ENCODE measurements around the gene NAA60.
"Not testable (repeated sequence)": the region's sequence is repeated elsewhere in the genome, so short reads cannot be mapped to it uniquely, and the experiment has no call there.

The NAA60 gene

GRCh38 chr16:3498988-3499387 lies 55.5 kb downstream of the NAA60 start:
- DNase-seq (ENCODE audit: low spot score) = no peak
- no peak overlapping the region for H3K27ac Mint-ChIP-seq
- no peak overlapping the region for H3K4me3 Mint-ChIP-seq
- H3K9me3 Mint-ChIP-seq = no peaks in the 10 kb centered on the region
- peaks cover 8% of the 10 kb centered on the region for H3K36me3 Mint-ChIP-seq (ENCODE audit: low read depth)
- H3K4me1 Mint-ChIP-seq (ENCODE audit: low read depth) = peaks cover 34% of the 10 kb centered on the region
- H3K27me3 Mint-ChIP-seq (ENCODE audit: low read depth) = no peaks in the 10 kb centered on the region

GRCh38 chr16:3501412-3501761 lies 57.9 kb downstream of the NAA60 start:
- H3K27me3 Mint-ChIP-seq (ENCODE audit: low read depth); H3K9me3 Mint-ChIP-seq: not testable (repeated sequence)
- H3K4me1 Mint-ChIP-seq (ENCODE audit: low read depth) = peaks cover 50% of the 10 kb centered on the region

GRCh38 chr16:3501783-3502400 lies 58.4 kb downstream of the NAA60 start:
- Mint-ChIP-seq H3K4me1 (ENCODE audit: low read depth) (peaks cover 50% of the 10 kb centered on the region), H3K27me3 (ENCODE audit: low read depth) (no peaks in the 10 kb centered on the region), H3K4me3 (peak overlapping the region; percentile 96), H3K27ac (peak overlapping the region; percentile 94), H3K9me3 (no peaks in the 10 kb centered on the region), H3K36me3 (ENCODE audit: low read depth) (peaks cover 28% of the 10 kb centered on the region)
- DNase-seq (ENCODE audit: low spot score) = no peak

More at GRCh38 chr16:3501412-3501761, 57.9 kb downstream of the NAA60 start:
- Mint-ChIP-seq H3K36me3 (ENCODE audit: low read depth) (peaks cover 27% of the 10 kb centered on the region), H3K4me3 (peak overlapping the region; percentile 96), H3K27ac (peak overlapping the region; percentile 94)
- not testable (repeated sequence) for DNase-seq (ENCODE audit: low spot score)

GRCh38 chr16:3503523-3503922 lies 60.0 kb downstream of the NAA60 start:
- DNase-seq (ENCODE audit: low spot score) = peak; percentile 46
- Mint-ChIP-seq H3K27ac (peak overlapping the region; percentile 94), H3K9me3 (no peaks in the 10 kb centered on the region), H3K4me3 (peak overlapping the region; percentile 76), H3K4me1 (ENCODE audit: low read depth) (peaks cover 59% of the 10 kb centered on the region), H3K36me3 (ENCODE audit: low read depth) (peaks cover 36% of the 10 kb centered on the region), H3K27me3 (ENCODE audit: low read depth) (no peaks in the 10 kb centered on the region)

GRCh38 chr16:3508736-3509135 lies 65.3 kb downstream of the NAA60 start:
- no peaks in the 10 kb centered on the region for H3K27me3 Mint-ChIP-seq (ENCODE audit: low read depth)
- peak overlapping the region; percentile 35 for H3K4me3 Mint-ChIP-seq
- peak overlapping the region; percentile 85 for H3K27ac Mint-ChIP-seq
- H3K9me3 Mint-ChIP-seq = no peaks in the 10 kb centered on the region
- peaks cover 53% of the 10 kb centered on the region for H3K4me1 Mint-ChIP-seq (ENCODE audit: low read depth)
- no peak for DNase-seq (ENCODE audit: low spot score)
- H3K36me3 Mint-ChIP-seq (ENCODE audit: low read depth) = peaks cover 65% of the 10 kb centered on the region

- Mint-ChIP-seq H3K4me1 (ENCODE audit: low read depth) (peaks cover 52% of the 10 kb centered on the region), H3K36me3 (ENCODE audit: low read depth) (peaks cover 67% of the 10 kb centered on the region), H3K27me3 (ENCODE audit: low read depth) (no peaks in the 10 kb centered on the region), H3K27ac (peak overlapping the region; percentile 85), H3K4me3 (peak overlapping the region; percentile 35), H3K9me3 (no peaks in the 10 kb centered on the region)
- peak; percentile 54 for DNase-seq (ENCODE audit: low spot score)
Measured at GRCh38 chr16:3509470-3509928, 66.0 kb downstream of the NAA60 start.

GRCh38 chr16:3510416-3510815 lies 66.9 kb downstream of the NAA60 start:
- Mint-ChIP-seq H3K4me1 (ENCODE audit: low read depth) (peaks cover 47% of the 10 kb centered on the region), H3K27ac (peak overlapping the region; percentile 85), H3K9me3 (no peaks in the 10 kb centered on the region), H3K4me3 (peak overlapping the region; percentile 43), H3K27me3 (ENCODE audit: low read depth) (no peaks in the 10 kb centered on the region), H3K36me3 (ENCODE audit: low read depth) (peaks cover 67% of the 10 kb centered on the region)
- no peak for DNase-seq (ENCODE audit: low spot score)

GRCh38 chr16:3511286-3512180 lies 68.1 kb downstream of the NAA60 start:
- Mint-ChIP-seq H3K36me3 (ENCODE audit: low read depth) (peaks cover 63% of the 10 kb centered on the region), H3K4me3 (no peak overlapping the region), H3K9me3 (no peaks in the 10 kb centered on the region), H3K27ac (peak overlapping the region; percentile 85), H3K4me1 (ENCODE audit: low read depth) (peaks cover 42% of the 10 kb centered on the region), H3K27me3 (ENCODE audit: low read depth) (no peaks in the 10 kb centered on the region)
- no peak for DNase-seq (ENCODE audit: low spot score)

GRCh38 chr16:3513892-3514583 lies 70.6 kb downstream of the NAA60 start:
- no peak for DNase-seq (ENCODE audit: low spot score)
- H3K4me1 Mint-ChIP-seq (ENCODE audit: low read depth) = peaks cover 28% of the 10 kb centered on the region
- H3K27ac Mint-ChIP-seq = no peak overlapping the region
- no peaks in the 10 kb centered on the region for H3K9me3 Mint-ChIP-seq
- H3K36me3 Mint-ChIP-seq (ENCODE audit: low read depth) = peaks cover 56% of the 10 kb centered on the region
- no peak overlapping the region for H3K4me3 Mint-ChIP-seq
- H3K27me3 Mint-ChIP-seq (ENCODE audit: low read depth) = no peaks in the 10 kb centered on the region

GRCh38 chr16:3514621-3515020 lies 71.1 kb downstream of the NAA60 start:
- Mint-ChIP-seq H3K27me3 (ENCODE audit: low read depth) (no peaks in the 10 kb centered on the region), H3K4me3 (no peak overlapping the region), H3K27ac (no peak overlapping the region), H3K9me3 (no peaks in the 10 kb centered on the region), H3K36me3 (ENCODE audit: low read depth) (peaks cover 55% of the 10 kb centered on the region), H3K4me1 (ENCODE audit: low read depth) (peaks cover 24% of the 10 kb centered on the region)
- no peak for DNase-seq (ENCODE audit: low spot score)

GRCh38 chr16:3515897-3516296 lies 72.4 kb downstream of the NAA60 start:
- H3K4me3 Mint-ChIP-seq = no peak overlapping the region
- no peak for DNase-seq (ENCODE audit: low spot score)
- peaks cover 16% of the 10 kb centered on the region for H3K4me1 Mint-ChIP-seq (ENCODE audit: low read depth)
- H3K27ac Mint-ChIP-seq = no peak overlapping the region
- H3K27me3 Mint-ChIP-seq (ENCODE audit: low read depth) = no peaks in the 10 kb centered on the region
- no peaks in the 10 kb centered on the region for H3K9me3 Mint-ChIP-seq
- peaks cover 58% of the 10 kb centered on the region for H3K36me3 Mint-ChIP-seq (ENCODE audit: low read depth)

GRCh38 chr16:3518292-3518985 lies 75.0 kb downstream of the NAA60 start:
- H3K4me3 Mint-ChIP-seq = no peak overlapping the region
- no peaks in the 10 kb centered on the region for H3K9me3 Mint-ChIP-seq
- no peak overlapping the region for H3K27ac Mint-ChIP-seq
- H3K27me3 Mint-ChIP-seq (ENCODE audit: low read depth) = no peaks in the 10 kb centered on the region
- DNase-seq (ENCODE audit: low spot score) = no peak
- H3K36me3 Mint-ChIP-seq (ENCODE audit: low read depth) = peaks cover 50% of the 10 kb centered on the region
- peaks cover 12% of the 10 kb centered on the region for H3K4me1 Mint-ChIP-seq (ENCODE audit: low read depth)

GRCh38 chr16:3518986-3519348 lies 75.5 kb downstream of the NAA60 start:
- H3K36me3 Mint-ChIP-seq (ENCODE audit: low read depth) = peaks cover 48% of the 10 kb centered on the region
- H3K9me3 Mint-ChIP-seq = no peaks in the 10 kb centered on the region
- DNase-seq (ENCODE audit: low spot score) = no peak
- H3K27me3 Mint-ChIP-seq (ENCODE audit: low read depth) = no peaks in the 10 kb centered on the region
- H3K4me3 Mint-ChIP-seq = no peak overlapping the region
- peaks cover 7% of the 10 kb centered on the region for H3K4me1 Mint-ChIP-seq (ENCODE audit: low read depth)
- H3K27ac Mint-ChIP-seq = no peak overlapping the region
